H1 (cell line): ENCODE results near the gene P2RX7. TPM values are rescaled to one million over a fixed set of nuclear protein-coding genes. Genes with fewer than 3 reads are reported as not detected.
"Not testable (repeated sequence)": the region's sequence is repeated elsewhere in the genome, so short reads cannot be mapped to it uniquely, and the experiment has no call there.

ENCODE experiments used
- CTCF ChIA-PET: fragments of 300-600 bp; sonication (Branson Sonifier 250); formaldehyde crosslinking; loops from one replicate; lab custom pipeline; 2021; ENCODE audit not compliant: partially characterized antibody; lab: Charles Lee
- POLR2A ChIA-PET: fragments of 300-600 bp; sonication (Branson Sonifier 250); formaldehyde crosslinking; loops from one replicate; lab custom pipeline; 2021; ENCODE audit warnings: inconsistent platforms; ENCODE audit not compliant: partially characterized antibody; lab: Charles Lee
- DNase-seq, 2 experiments: peaks; one replicate each; pipeline versions ENCODE4 v3.0.0 to v3.0.0-alpha.2; 2010 to 2022; ENCODE audit warnings: low spot score in 2 of 2, low read depth in 1 of 2, mixed read lengths in 1 of 2
- FAIRE-seq: peaks from 2 replicates; lab custom pipeline; 2011; peaks lifted over from hg19 to GRCh38; lab: Jason Lieb, UNC
- H2AFZ ChIP-seq: 2 replicates; pipeline ENCODE4 v1.8.1; 2012; ENCODE audit warnings: low read length, inconsistent platforms
- H2AK5ac ChIP-seq: 2 replicates; pipeline ENCODE4 v1.6.1; 2013; ENCODE audit warnings: low read depth, low read length
- H2BK120ac ChIP-seq: replicated peaks from 2 replicates; pipeline ENCODE3; 2013; ENCODE audit warnings: low read depth, low read length, inconsistent platforms
- H2BK12ac ChIP-seq: 2 replicates; pipeline ENCODE4 v1.6.1; 2013; ENCODE audit warnings: low read depth, low read length
- H2BK15ac ChIP-seq: 2 replicates; pipeline ENCODE4 v1.6.1; 2013; ENCODE audit warnings: low read length
- H2BK20ac ChIP-seq: 2 replicates; pipeline ENCODE4 v1.6.1; 2013; ENCODE audit warnings: low read length
- H2BK5ac ChIP-seq: 2 replicates; pipeline ENCODE4 v1.6.1; 2013; ENCODE audit warnings: low read depth, low read length
- H3K14ac ChIP-seq: 2 replicates; pipeline ENCODE4 v1.6.1; 2013; ENCODE audit warnings: inconsistent platforms; ENCODE audit not compliant: insufficient read length
- H3K18ac ChIP-seq: 2 replicates; pipeline ENCODE4 v1.6.1; 2013; ENCODE audit warnings: low read length; ENCODE audit errors: extremely low read depth
- H3K23ac ChIP-seq: 2 replicates; pipeline ENCODE4 v1.6.1; 2013; ENCODE audit warnings: inconsistent platforms; ENCODE audit not compliant: insufficient read length
- H3K23me2 ChIP-seq: 2 replicates; pipeline ENCODE4 v1.6.1; 2013; ENCODE audit warnings: low read depth, low read length
- H3K27ac ChIP-seq: 2 replicates; pipeline ENCODE4 v1.6.1; 2011; ENCODE audit warnings: low read depth, low read length, inconsistent platforms
- H3K27me3 ChIP-seq, 4 experiments: replicated peaks in 1 of 4; 1 replicate in 1 of 4; 2 replicates in 3 of 4; pipeline versions ENCODE4 v1.6.1 to v1.8.1; 2011 to 2013; ENCODE audit warnings: low read length in 3 of 4, mild to moderate bottlenecking in 3 of 4, inconsistent platforms in 2 of 4, mixed read lengths in 2 of 4, moderate library complexity in 1 of 4; ENCODE audit not compliant: control insufficient read depth in 3 of 4, insufficient read depth in 3 of 4; ENCODE audit errors: extremely low read depth in 1 of 4
- H3K36me3 ChIP-seq, 4 experiments: 2 replicates each; pipeline versions ENCODE4 v1.6.1 to v1.8.1; 2011 to 2013; ENCODE audit warnings: mild to moderate bottlenecking in 4 of 4, low read length in 3 of 4, moderate library complexity in 2 of 4, control low read depth in 1 of 4, inconsistent platforms in 1 of 4; ENCODE audit not compliant: insufficient read depth in 4 of 4, control insufficient read depth in 2 of 4
- H3K4ac ChIP-seq: replicated peaks from 2 replicates; pipeline ENCODE3; 2013; ENCODE audit warnings: low read length, low read depth, mixed read lengths, inconsistent platforms; ENCODE audit not compliant: insufficient read length
- H3K4me1 ChIP-seq, 4 experiments: replicated peaks in 1 of 4; 1 replicate in 1 of 4; 2 replicates in 3 of 4; pipeline versions ENCODE4 v1.6.1 to v1.8.1; 2011 to 2013; ENCODE audit warnings: low read length in 3 of 4, inconsistent platforms in 2 of 4, mixed read lengths in 1 of 4; ENCODE audit not compliant: insufficient read depth in 4 of 4, control insufficient read depth in 3 of 4
- H3K4me2 ChIP-seq, 2 experiments: 2 replicates each; pipeline versions ENCODE4 v1.6.1 to v1.8.1; 2011 to 2013; ENCODE audit warnings: low read depth in 2 of 2, low read length in 2 of 2, control low read depth in 1 of 2, inconsistent platforms in 1 of 2, mild to moderate bottlenecking in 1 of 2; ENCODE audit not compliant: insufficient read depth in 1 of 2
- H3K4me3 ChIP-seq, 4 experiments: fragments of 200-600, 300-600 bp in 1 of 4; sonication (generic), shearing (Covaris generic), sonication (Bioruptor Twin) in 1 of 4; 2 replicates each; pipeline versions ENCODE4 v1.5.1 to v1.8.1; 2011 to 2016; ENCODE audit warnings: low read length in 4 of 4, low read depth in 3 of 4, control low read depth in 2 of 4, inconsistent platforms in 2 of 4, mild to moderate bottlenecking in 2 of 4, mixed read lengths in 1 of 4, moderate library complexity in 1 of 4; ENCODE audit not compliant: insufficient read depth in 2 of 4; ENCODE audit errors: extremely low read depth in 1 of 4
- H3K56ac ChIP-seq: replicated peaks from 2 replicates; pipeline ENCODE3; 2013; ENCODE audit warnings: low read depth, mild to moderate bottlenecking, mixed read lengths, low read length, inconsistent platforms; ENCODE audit not compliant: insufficient read length
- H3K79me1 ChIP-seq: 2 replicates; pipeline ENCODE4 v1.6.1; 2013; ENCODE audit warnings: low read depth, low read length, control low read depth
- H3K79me2 ChIP-seq, 2 experiments: 2 replicates each; pipeline versions ENCODE4 v1.6.1 to v1.8.1; 2012 to 2013; ENCODE audit warnings: low read length in 2 of 2, mild to moderate bottlenecking in 2 of 2, inconsistent platforms in 1 of 2; ENCODE audit not compliant: insufficient read depth in 2 of 2, control insufficient read depth in 1 of 2
- H3K9ac ChIP-seq, 4 experiments: replicated peaks in 1 of 4; 1 replicate in 1 of 4; 2 replicates in 3 of 4; pipeline versions ENCODE4 v1.6.1 to v1.8.1; 2011 to 2013; ENCODE audit warnings: low read depth in 3 of 4, low read length in 3 of 4, control low read depth in 2 of 4, mild to moderate bottlenecking in 2 of 4, moderate library complexity in 2 of 4, inconsistent platforms in 1 of 4; ENCODE audit errors: extremely low read depth in 1 of 4
- H3K9me3 ChIP-seq, 2 experiments: 2 replicates each; pipeline versions ENCODE4 v1.6.1 to v1.8.1; 2012 to 2013; ENCODE audit warnings: mild to moderate bottlenecking in 2 of 2, moderate library complexity in 2 of 2, control low read depth in 1 of 2, inconsistent platforms in 1 of 2, low read depth in 1 of 2, low read length in 1 of 2, mixed read lengths in 1 of 2; ENCODE audit not compliant: insufficient read depth in 2 of 2
- H4K20me1 ChIP-seq, 2 experiments: replicated peaks in 1 of 2; 2 replicates each; pipeline versions ENCODE3 to v1.8.1; 2011 to 2013; ENCODE audit warnings: inconsistent platforms in 2 of 2, low read length in 2 of 2, mild to moderate bottlenecking in 1 of 2; ENCODE audit not compliant: insufficient read depth in 2 of 2, control insufficient read depth in 1 of 2
- H4K5ac ChIP-seq: 2 replicates; pipeline ENCODE4 v1.6.1; 2013; ENCODE audit warnings: low read length, low read depth, mixed read lengths, inconsistent platforms; ENCODE audit not compliant: insufficient read length
- H4K8ac ChIP-seq: 2 replicates; pipeline ENCODE4 v1.8.0; 2013; ENCODE audit warnings: mild to moderate bottlenecking, moderate library complexity, low read length, inconsistent platforms; ENCODE audit not compliant: insufficient read depth; ENCODE audit errors: extremely low read depth
- H4K91ac ChIP-seq: replicated peaks from 2 replicates; pipeline ENCODE3; 2013; ENCODE audit warnings: low read length, mixed read lengths, inconsistent platforms; ENCODE audit not compliant: insufficient read length
- WGBS, 2 experiments: shearing (Covaris generic) in 1 of 2; methylation state at CpG; one replicate each; pipeline versions ENCODE4 v1.1.6 to v1.1.7; 2013 to 2015; ENCODE audit warnings: low lambda C conversion rate in 2 of 2, mixed read lengths in 2 of 2, inconsistent platforms in 1 of 2, low coverage in 1 of 2, missing lambda C conversion rate in 1 of 2; ENCODE audit not compliant: insufficient replicate concordance in 2 of 2, insufficient coverage in 1 of 2, insufficient read length in 1 of 2; ENCODE audit errors: extremely low coverage in 1 of 2, missing lambda C conversion rate in 1 of 2; 5-methylcytosine and 5-hydroxymethylcytosine counted together
- polyA plus RNA-seq, 7 experiments: library from polyadenylated mRNA; depleted of rRNA in 3 of 7; stranded (reverse) in 5 of 7; unstranded in 2 of 7; fragments of >200 nt in 5 of 7; fragments of 200-250 nt in 2 of 7; gene quantifications; 1 replicate in 5 of 7; 2 replicates in 1 of 7; 4 replicates in 1 of 7; pipeline versions ENCODE4 v1.2.1 to v1.2.3, GENCODE V29; 2011 to 2013; ENCODE audit warnings: missing spikeins in 2 of 7, mixed read lengths in 2 of 7
- total RNA-seq: library from RNA; stranded (reverse); fragmentation: NEBNext Ultra II Directional; extraction: Animal tissue kit (Norgen Biotek cat#: 25700); gene quantifications from 2 replicates; pipeline ENCODE4 v1.2.1, GENCODE V29; 2021

Gene P2RX7
- total and polyA plus RNA-seq, 2 of the 8 experiments (the other 6 are each of a cell fraction or from before 2014, with no cell fraction given): 0.38 to 0.56 TPM

GRCh38 chr12:121201140-121201539 is 68.5 kb downstream of the P2RX7 start:
- H2AK5ac ChIP-seq, H3K23me2 ChIP-seq, H3K4me3 ChIP-seq, H4K20me1 ChIP-seq, H3K4me2 ChIP-seq, H3K79me2 ChIP-seq, H3K9me3 ChIP-seq, POLR2A ChIA-PET, H3K56ac ChIP-seq, H4K8ac ChIP-seq, H3K27ac ChIP-seq, H3K4ac ChIP-seq, H2BK5ac ChIP-seq, H4K5ac ChIP-seq, H2AFZ ChIP-seq, H2BK15ac ChIP-seq, DNase-seq, H3K36me3 ChIP-seq, H4K91ac ChIP-seq, H3K23ac ChIP-seq, H3K18ac ChIP-seq, H3K4me1 ChIP-seq, FAIRE-seq, H3K27me3 ChIP-seq, H2BK120ac ChIP-seq, H3K14ac ChIP-seq, H2BK20ac ChIP-seq, H3K79me1 ChIP-seq, H2BK12ac ChIP-seq, H3K9ac ChIP-seq: not testable (repeated sequence)
- CTCF ChIA-PET: interaction anchor here (0.6 kb wide), 1 partner anchor 106 kb away, joined by 3 read pairs; no protein-coding TSS in a partner anchor
- 93% methylated on average over 6 of the region's 6 CpGs; no CpG with 5 or more reads in 1 of the 2 experiments for WGBS, 2 experiments
